Central memory CD8-positive, alpha-beta T cell (primary cell): Measurements from ENCODE around the gene CCDC92.

Source experiments
- ATAC-seq: fragments of 150-1000 bp; cut with Tn5 transposase; replicated peaks from 2 replicates; pipeline ENCODE4 v1.10.0; 2022; ENCODE audit warnings: mild to moderate bottlenecking, moderate FRiP score, moderate number of reproducible peaks; ENCODE audit not compliant: poor library complexity, severe bottlenecking; ENCODE audit errors: extremely low read depth
- DNase-seq, 2 donors: peaks; one replicate each; pipeline ENCODE4 v3.0.0; 2021; ENCODE audit warnings: low spot score in 2 of 2
- H3K27ac Mint-ChIP-seq: one replicate; pipeline ENCODE4 v1.8.0; 2022; ENCODE audit warnings: low read depth, mild to moderate bottlenecking, moderate library complexity, mixed read lengths
- H3K27me3 Mint-ChIP-seq: one replicate; pipeline ENCODE4 v1.8.0; 2022; ENCODE audit warnings: mixed read lengths
- H3K36me3 Mint-ChIP-seq: one replicate; pipeline ENCODE4 v1.8.0; 2022; ENCODE audit warnings: mild to moderate bottlenecking, moderate library complexity, mixed read lengths; ENCODE audit not compliant: insufficient read depth
- H3K4me1 Mint-ChIP-seq: one replicate; pipeline ENCODE4 v1.8.0; 2022; ENCODE audit warnings: mixed read lengths
- H3K4me3 Mint-ChIP-seq: one replicate; pipeline ENCODE4 v1.8.0; 2022; ENCODE audit warnings: mild to moderate bottlenecking, moderate library complexity, mixed read lengths
- H3K9me3 Mint-ChIP-seq: one replicate; pipeline ENCODE4 v1.8.0; 2022; ENCODE audit warnings: mixed read lengths

The CCDC92 gene

DNA sequence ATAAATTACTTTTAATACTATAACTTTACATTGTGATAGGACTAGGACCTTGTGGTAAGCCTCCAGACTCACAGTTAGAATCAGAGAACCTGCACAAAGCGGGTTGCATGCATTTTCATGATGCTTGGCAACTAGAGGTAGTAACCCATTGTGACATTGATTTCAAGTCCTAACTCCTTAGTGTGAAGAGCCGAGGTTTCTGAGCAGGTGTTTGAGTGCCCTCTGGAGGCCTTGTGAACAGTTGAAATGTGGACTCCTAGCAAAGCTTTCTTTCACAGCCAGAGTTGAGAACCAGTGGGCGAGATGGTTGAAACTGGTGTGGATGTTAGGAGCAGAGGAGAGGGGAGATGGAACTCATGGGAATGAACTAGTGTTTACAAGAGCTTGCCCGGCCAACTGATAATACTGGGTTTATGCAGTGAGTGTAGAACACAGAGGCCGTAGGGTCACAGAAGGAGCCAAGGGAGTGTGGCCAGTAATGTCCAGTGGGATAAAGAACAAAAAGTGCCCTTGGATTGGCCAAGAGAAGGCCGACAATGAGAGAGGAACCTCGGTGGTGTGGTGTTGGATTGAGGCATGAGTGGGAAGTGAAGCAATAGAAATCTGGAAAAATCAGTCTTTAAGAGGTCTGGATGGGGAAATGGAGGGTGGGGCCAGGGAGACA lies 11.3 kb upstream of the CCDC92 start:
- Mint-ChIP-seq H3K4me1 (peaks cover 51% of the 10 kb centered on the region), H3K27ac (peak overlapping the region; percentile 11), H3K4me3 (no peak overlapping the region), H3K9me3 (no peaks in the 10 kb centered on the region), H3K27me3 (no peaks in the 10 kb centered on the region), H3K36me3 (peaks cover 12% of the 10 kb centered on the region)
- ATAC-seq (peak; percentile 65), DNase-seq (peak in 1 of 2 donors; percentile 26)

DNA sequence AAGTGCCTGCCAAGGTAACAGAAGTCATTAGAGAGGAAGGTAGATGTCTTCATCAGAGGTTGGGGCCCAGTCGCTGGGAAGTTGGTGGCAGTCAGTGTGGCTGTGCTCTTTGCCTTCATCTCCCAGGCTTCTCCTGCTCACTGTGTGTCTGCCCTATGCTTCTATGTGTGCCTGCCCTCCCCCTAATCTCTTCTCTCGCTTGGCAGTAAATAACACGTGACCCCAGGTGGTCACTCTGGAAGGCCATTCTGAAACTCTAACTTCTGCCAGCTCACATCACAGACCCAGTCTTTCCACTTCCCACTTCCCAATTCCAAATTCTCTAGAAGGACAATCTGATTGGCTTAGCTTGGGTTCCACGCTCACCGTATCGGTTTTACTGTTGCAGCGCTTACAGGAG lies 9.6 kb upstream of the CCDC92 start:
- no peak overlapping the region for H3K27ac Mint-ChIP-seq
- DNase-seq (no peak), ATAC-seq (no peak)
- H3K9me3 Mint-ChIP-seq: no peaks in the 10 kb centered on the region
- peaks cover 3% of the 10 kb centered on the region for H3K36me3 Mint-ChIP-seq
- no peak overlapping the region for H3K4me3 Mint-ChIP-seq
- H3K27me3 Mint-ChIP-seq: no peaks in the 10 kb centered on the region
- H3K4me1 Mint-ChIP-seq: peaks cover 45% of the 10 kb centered on the region

DNA sequence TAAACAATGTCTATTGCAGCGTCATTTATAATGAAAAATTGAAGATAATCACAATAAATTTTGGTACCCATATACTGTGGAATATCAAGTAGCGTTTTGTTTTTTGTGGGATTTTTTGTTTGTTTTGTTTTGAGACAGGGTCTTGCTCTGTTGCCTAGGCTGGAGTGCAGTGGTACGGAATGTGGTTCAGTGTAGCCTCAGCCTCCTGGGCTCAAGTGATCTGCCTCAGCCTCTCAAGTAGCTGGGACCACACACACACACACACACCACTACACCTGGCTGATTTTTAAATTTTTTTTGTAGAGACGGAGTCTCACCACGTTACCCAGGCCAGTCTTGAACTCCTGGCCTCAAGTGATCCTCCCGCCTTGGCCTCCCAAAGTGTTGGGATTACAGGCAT lies 6.9 kb upstream of the CCDC92 start:
- ATAC-seq (no peak), DNase-seq (no peak)
- Mint-ChIP-seq H3K36me3 (peaks cover 5% of the 10 kb centered on the region), H3K9me3 (no peaks in the 10 kb centered on the region), H3K4me3 (no peak overlapping the region), H3K4me1 (peaks cover 45% of the 10 kb centered on the region), H3K27me3 (no peaks in the 10 kb centered on the region), H3K27ac (no peak overlapping the region)

DNA sequence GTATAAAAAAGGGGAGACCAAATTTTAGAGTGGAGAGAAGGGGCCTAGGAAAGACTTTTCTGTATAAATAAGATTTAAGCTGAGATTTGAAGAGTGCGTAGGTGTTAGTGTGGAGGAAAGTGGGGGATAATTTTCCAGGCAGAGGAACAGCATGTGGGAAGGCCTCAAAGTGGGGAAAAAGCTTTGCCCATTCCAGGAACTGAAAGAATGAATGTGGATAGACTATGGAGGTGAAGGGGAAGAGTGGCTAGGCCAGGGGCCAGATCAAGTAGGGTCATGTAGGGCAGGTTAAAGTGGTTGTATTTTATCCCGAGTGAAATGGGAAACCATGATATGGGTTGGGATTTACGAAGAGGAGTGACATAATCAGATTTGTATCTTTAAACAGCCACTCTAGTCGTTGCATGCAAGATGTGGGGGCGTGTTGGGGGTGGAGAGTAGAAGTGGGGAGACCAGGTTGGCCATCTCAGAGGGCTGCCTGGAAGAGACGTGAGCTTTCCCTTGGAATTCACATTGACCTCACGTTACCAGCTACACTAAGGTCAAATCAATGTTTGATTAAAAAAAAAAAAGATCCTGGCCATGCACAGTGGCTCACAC lies 3.7 kb upstream of the CCDC92 start:
- no peaks in the 10 kb centered on the region for H3K27me3 Mint-ChIP-seq
- H3K4me3 Mint-ChIP-seq: no peak overlapping the region
- peaks cover 15% of the 10 kb centered on the region for H3K36me3 Mint-ChIP-seq
- H3K9me3 Mint-ChIP-seq: no peaks in the 10 kb centered on the region
- DNase-seq (no peak), ATAC-seq (no peak)
- H3K27ac Mint-ChIP-seq: peak overlapping the region; percentile 63
- H3K4me1 Mint-ChIP-seq: peaks cover 35% of the 10 kb centered on the region

DNA sequence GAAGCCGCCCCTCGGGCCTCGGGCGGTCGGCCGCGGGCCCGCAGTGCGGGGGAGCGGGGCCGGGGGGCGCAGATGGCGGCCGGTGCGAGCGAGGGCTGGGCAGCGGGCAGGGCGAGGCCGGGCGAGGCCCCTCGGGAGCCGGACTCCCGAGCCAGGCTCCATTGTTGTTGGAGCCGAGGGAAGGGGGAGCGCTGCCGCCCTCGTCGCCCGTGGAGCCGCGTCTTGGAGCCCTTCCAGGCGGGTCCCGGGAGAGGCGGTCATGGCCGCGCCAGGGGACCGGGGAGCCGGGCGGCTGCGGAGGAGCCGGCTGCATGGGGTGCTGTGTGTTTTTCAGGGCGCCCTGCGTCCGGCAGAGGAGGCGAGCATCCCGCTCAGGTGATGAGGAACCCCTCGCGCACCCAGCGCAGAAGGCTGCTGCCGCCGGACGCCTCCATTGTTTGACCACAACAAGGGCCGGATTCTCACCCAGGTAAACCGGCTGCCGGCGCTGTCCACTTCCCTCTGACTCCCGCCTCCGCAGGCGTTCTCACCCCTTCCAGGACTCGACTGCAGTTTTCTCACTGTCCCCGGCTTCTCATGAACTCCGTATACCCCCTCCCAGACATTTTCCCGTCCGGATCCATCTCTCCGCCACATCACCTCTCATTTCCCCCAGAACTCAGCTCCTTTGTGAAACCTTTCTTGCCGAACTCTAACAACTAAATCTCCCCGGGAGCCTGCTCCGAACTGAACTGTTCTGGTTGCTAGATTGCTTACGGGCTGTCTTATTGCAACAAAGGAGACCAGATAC lies 1.1 kb upstream of the CCDC92 start:
- Mint-ChIP-seq H3K4me3 (peak overlapping the region; percentile 97), H3K4me1 (peaks cover 33% of the 10 kb centered on the region), H3K36me3 (peaks cover 14% of the 10 kb centered on the region), H3K27ac (peak overlapping the region; percentile 96), H3K27me3 (no peaks in the 10 kb centered on the region), H3K9me3 (no peaks in the 10 kb centered on the region)
- DNase-seq (no peak), ATAC-seq (no peak)

DNA sequence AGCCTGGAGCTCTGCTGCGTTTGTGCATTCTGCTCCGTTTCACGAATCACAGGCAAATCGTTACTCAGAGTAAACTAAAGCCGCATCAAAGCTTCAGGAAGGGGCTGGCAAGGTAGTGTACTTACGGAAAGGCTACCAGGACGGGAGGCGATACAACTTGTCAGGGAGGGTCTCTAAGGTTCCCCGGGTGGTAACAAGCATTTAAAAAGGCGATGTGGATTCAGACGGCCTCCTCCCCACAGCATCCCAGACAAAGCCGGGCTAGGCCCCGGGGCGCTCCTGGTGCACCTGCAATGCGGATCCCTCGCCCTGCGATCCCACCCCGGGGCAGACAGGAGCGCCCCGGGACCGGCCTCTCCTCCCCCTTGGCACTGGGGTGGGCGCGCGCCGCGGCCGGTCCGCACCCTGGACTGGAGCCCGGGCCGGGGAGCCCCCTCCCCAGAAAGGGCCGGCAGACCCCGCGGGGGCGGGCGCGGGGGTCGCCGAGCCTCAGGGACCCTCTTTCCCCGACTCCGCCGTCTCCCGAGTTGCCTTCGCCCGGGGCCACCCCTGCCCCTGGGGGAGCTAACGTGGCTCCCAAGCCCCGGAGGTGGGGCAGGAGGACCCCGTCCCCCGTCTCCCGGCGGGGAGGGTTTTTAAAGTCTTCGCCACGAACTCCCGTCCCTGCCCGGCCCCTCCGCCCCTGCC lies 718 bp downstream of the CCDC92 start:
- peaks cover 13% of the 10 kb centered on the region for H3K36me3 Mint-ChIP-seq
- H3K4me1 Mint-ChIP-seq: peaks cover 35% of the 10 kb centered on the region
- ATAC-seq: peak; percentile 0
- DNase-seq: peak; percentile 18 to 22
- H3K27me3 Mint-ChIP-seq: no peaks in the 10 kb centered on the region
- H3K4me3 Mint-ChIP-seq: peak overlapping the region; percentile 97
- H3K27ac Mint-ChIP-seq: peak overlapping the region; percentile 87
- H3K9me3 Mint-ChIP-seq: no peaks in the 10 kb centered on the region

DNA sequence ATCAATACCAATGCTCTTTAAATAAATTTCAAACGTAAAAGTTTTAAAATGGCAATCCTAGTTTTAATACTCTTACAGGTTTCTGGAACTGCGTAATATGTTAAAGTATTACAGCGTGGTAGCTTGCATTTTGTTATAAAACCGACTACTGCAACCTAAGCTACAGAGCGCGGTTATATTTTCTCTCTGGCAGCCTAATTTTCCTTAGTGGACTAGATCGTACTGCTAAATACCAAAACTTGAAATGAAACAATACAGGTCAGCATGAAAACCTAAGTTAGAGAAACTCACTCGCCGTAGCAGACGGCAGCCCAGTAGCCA lies 1.2 kb downstream of the CCDC92 start:
- H3K27me3 Mint-ChIP-seq: no peaks in the 10 kb centered on the region
- peaks cover 35% of the 10 kb centered on the region for H3K4me1 Mint-ChIP-seq
- H3K4me3 Mint-ChIP-seq: peak overlapping the region; percentile 97

DNA sequence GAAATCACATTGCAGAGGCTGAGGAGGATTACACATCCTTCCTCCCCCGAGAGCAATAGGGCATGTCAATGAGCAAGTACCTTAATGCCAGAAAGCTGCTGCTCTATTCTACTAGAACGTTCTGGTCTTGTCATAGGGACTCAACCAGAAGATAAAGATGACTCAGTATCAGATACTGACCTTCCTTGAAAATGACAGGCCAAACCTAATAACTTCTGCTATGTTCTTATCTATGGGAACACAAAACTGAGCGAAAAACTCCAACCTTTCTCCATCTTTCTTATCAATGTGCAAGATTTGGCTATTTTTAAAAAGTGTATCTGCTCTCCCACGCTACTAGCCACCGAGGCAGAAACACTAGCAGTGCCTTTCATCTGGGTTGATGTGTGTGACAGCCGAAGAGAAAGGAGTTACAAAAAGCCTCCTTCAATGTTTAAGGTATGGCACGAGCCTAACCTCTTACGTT lies 5.5 kb downstream of the CCDC92 start:
- H3K4me3 Mint-ChIP-seq: no peak overlapping the region
- no peaks in the 10 kb centered on the region for H3K9me3 Mint-ChIP-seq
- H3K36me3 Mint-ChIP-seq: peaks cover 5% of the 10 kb centered on the region
- H3K27me3 Mint-ChIP-seq: no peaks in the 10 kb centered on the region
- DNase-seq (no peak), ATAC-seq (no peak)
- peaks cover 21% of the 10 kb centered on the region for H3K4me1 Mint-ChIP-seq
- no peak overlapping the region for H3K27ac Mint-ChIP-seq

More for the DNA sequence above, 1.2 kb downstream of the CCDC92 start:
- ATAC-seq (no peak), DNase-seq (no peak)
- peaks cover 13% of the 10 kb centered on the region for H3K36me3 Mint-ChIP-seq
- no peaks in the 10 kb centered on the region for H3K9me3 Mint-ChIP-seq
- H3K27ac Mint-ChIP-seq: peak overlapping the region; percentile 87

DNA sequence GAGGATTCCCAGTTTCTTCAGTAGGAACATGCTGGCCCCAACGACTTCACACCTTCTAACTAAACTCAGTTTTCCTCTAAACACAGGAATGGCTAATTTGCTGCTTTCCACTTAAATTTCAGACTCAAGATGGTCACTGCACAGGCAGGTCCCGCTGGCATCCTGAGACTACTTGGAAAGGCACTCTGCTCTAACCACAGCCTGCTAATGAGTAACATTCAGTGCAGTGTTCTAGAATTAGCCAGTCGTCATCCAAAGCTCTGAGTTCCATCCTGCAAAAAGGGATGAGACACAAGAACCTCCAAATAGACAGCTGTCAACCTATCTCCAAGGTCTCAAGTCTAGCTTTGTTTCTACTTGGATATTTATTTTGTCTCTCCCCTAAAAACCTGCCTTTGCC lies 6.0 kb downstream of the CCDC92 start:
- H3K4me1 Mint-ChIP-seq: peaks cover 21% of the 10 kb centered on the region
- peaks cover 3% of the 10 kb centered on the region for H3K36me3 Mint-ChIP-seq
- no peak overlapping the region for H3K4me3 Mint-ChIP-seq
- ATAC-seq (no peak), DNase-seq (no peak)
- no peaks in the 10 kb centered on the region for H3K27me3 Mint-ChIP-seq
- no peaks in the 10 kb centered on the region for H3K9me3 Mint-ChIP-seq
- no peak overlapping the region for H3K27ac Mint-ChIP-seq

DNA sequence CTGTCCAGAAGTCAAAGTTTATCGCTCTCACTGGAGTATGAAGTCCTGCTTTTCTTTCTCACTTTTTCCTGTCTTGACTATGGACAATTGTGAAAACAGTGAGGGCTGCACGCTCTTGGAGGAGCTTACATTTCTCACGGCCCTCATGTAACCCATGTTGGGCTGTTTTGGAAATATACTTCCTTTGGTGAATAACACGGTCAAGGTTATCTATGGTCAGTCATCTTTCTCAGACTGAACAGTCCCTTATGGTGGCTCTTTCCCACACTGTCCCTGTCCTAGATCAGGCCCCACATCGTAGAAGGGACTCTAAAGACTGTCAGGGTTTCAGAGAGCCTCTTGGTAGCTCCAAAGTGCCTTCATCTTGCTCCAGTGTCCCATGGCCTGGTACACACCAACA lies 7.2 kb downstream of the CCDC92 start:
- Mint-ChIP-seq H3K4me3 (no peak overlapping the region), H3K27ac (no peak overlapping the region), H3K9me3 (no peaks in the 10 kb centered on the region), H3K4me1 (peaks cover 26% of the 10 kb centered on the region), H3K36me3 (no peaks in the 10 kb centered on the region), H3K27me3 (no peaks in the 10 kb centered on the region)
- DNase-seq: no peak
- no peak for ATAC-seq

DNA sequence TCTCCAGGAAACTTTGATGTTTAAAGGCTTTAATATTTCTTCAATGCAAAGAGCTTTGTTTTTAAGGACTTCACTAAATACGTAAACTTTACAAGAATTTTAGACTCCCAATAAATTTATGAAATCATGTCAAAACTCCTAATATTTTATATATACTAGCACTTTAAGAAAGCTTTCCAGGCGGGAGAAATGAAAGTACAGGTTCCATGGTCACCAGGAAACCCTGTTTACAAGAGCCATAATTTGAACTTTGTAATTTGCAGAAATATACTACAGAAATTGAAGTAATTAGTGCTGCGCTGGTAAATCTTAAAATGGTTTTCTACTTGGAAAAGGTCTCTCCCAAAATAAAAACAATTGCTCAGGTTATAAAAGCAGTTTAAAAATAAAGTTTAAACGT lies 8.8 kb downstream of the CCDC92 start:
- Mint-ChIP-seq H3K36me3 (no peaks in the 10 kb centered on the region), H3K27ac (no peak overlapping the region), H3K4me1 (peaks cover 20% of the 10 kb centered on the region), H3K4me3 (no peak overlapping the region), H3K9me3 (no peaks in the 10 kb centered on the region), H3K27me3 (no peaks in the 10 kb centered on the region)
- ATAC-seq (no peak), DNase-seq (no peak)

DNA sequence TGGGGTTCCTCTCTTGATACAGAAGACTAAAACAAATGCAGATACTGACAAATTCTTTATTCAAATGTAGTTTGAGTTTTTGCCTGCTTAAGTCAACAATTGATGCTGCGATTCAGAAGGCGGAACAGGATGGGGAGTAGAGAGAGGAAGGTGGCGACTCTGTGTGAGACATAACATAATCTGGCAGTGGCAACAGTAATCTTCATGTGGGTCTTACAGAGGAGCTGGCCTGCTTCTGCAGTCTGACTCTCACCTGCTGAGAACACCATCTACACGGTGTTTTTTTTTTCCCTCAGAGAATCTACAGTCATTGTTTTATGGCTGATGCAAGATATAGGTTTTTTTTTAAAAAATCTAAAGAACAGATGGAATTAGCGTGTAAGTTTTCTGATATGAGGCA lies 10.1 kb downstream of the CCDC92 start:
- ATAC-seq (no peak), DNase-seq (no peak)
- H3K27ac Mint-ChIP-seq: peak overlapping the region; percentile 38
- H3K4me1 Mint-ChIP-seq: peaks cover 15% of the 10 kb centered on the region
- H3K36me3 Mint-ChIP-seq: peaks cover 2% of the 10 kb centered on the region
- H3K9me3 Mint-ChIP-seq: no peaks in the 10 kb centered on the region
- no peaks in the 10 kb centered on the region for H3K27me3 Mint-ChIP-seq
- H3K4me3 Mint-ChIP-seq: no peak overlapping the region
